Measurements from ENCODE around the gene PEAK1.
"Not testable (repeated sequence)": the region's sequence is repeated elsewhere in the genome, so short reads cannot be mapped to it uniquely, and the experiment has no call there.

Gene PEAK1

DNA sequence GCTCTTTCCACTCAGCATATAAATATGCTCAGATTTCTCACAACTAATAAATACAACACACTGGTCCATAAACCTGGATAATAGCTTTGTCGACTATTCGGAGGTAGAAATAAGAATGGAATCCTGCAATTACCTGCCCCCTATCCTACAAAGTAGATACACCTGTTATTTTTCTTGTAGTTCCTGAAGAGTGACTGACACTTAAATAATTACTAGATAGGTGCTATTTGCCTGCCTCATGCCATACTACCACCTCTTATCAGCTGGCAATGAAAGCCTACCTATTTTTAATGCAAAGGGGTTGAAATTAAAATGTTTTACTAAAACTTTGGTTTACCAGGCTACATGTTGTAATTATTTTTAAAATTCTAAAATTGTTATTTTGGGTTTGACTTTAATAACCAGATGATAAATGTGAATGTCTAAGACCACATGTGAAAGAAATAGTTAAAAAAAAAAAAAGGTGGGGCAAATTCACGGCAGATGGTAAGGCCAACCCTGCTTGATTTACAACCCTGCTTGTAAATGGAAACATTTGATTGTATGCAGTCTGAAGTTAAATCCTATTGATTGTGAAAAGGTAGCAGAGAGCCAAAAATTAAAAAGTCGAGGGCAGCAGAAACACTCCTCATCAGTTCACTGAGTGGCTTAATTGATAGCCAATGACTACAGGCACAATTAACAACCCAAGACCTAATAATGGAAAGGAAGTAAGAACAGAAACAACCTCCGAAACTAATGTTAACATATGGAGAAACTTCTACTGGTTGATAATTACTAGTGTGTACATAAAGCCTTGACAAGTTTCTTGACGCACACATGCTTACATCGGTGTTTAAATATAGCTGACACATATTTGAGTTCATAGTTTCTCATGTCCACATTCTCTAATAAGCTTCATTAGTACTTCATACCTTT, 8.9 kb downstream of the PEAK1 start:
- ATAC-seq: no peak
- TF ChIP-seq ARNTL (CRISPR knock-in tag; IDR thresholded peaks at IDR 0.05; ENCODE audit: borderline replicate concordance, low read depth): no peak
- TF ChIP-seq ZNF8 (CRISPR knock-in tag; IDR thresholded peaks at IDR 0.05): no peak
- no peak for TF ChIP-seq SNAI2 (CRISPR knock-in tag; IDR thresholded peaks at IDR 0.05)
- TF ChIP-seq TCF4 (CRISPR knock-in tag; IDR thresholded peaks at IDR 0.05; ENCODE audit: borderline replicate concordance): no peak
- TF ChIP-seq GLIS3 (CRISPR knock-in tag; IDR thresholded peaks at IDR 0.05): no peak
- TF ChIP-seq, protein P1, sequence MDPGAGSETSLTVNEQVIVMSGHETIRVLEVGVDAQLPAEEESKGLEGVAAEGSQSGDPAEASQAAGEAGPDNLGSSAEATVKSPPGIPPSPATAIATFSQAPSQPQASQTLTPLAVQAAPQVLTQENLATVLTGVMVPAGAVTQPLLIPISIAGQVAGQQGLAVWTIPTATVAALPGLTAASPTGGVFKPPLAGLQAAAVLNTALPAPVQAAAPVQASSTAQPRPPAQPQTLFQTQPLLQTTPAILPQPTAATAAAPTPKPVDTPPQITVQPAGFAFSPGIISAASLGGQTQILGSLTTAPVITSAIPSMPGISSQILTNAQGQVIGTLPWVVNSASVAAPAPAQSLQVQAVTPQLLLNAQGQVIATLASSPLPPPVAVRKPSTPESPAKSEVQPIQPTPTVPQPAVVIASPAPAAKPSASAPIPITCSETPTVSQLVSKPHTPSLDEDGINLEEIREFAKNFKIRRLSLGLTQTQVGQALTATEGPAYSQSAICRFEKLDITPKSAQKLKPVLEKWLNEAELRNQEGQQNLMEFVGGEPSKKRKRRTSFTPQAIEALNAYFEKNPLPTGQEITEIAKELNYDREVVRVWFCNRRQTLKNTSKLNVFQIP (CRISPR knock-in tag; IDR thresholded peaks at IDR 0.05; ENCODE audit: borderline replicate concordance, low read depth): no peak
- TF ChIP-seq, protein P2, sequence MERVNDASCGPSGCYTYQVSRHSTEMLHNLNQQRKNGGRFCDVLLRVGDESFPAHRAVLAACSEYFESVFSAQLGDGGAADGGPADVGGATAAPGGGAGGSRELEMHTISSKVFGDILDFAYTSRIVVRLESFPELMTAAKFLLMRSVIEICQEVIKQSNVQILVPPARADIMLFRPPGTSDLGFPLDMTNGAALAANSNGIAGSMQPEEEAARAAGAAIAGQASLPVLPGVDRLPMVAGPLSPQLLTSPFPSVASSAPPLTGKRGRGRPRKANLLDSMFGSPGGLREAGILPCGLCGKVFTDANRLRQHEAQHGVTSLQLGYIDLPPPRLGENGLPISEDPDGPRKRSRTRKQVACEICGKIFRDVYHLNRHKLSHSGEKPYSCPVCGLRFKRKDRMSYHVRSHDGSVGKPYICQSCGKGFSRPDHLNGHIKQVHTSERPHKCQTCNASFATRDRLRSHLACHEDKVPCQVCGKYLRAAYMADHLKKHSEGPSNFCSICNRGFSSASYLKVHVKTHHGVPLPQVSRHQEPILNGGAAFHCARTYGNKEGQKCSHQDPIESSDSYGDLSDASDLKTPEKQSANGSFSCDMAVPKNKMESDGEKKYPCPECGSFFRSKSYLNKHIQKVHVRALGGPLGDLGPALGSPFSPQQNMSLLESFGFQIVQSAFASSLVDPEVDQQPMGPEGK (CRISPR knock-in tag; IDR thresholded peaks at IDR 0.05; ENCODE audit: borderline replicate concordance): no peak
- TF ChIP-seq ZFP3 (CRISPR knock-in tag; IDR thresholded peaks at IDR 0.05): no peak
- TF ChIP-seq ESRRG (CRISPR knock-in tag; IDR thresholded peaks at IDR 0.05): no peak

DNA sequence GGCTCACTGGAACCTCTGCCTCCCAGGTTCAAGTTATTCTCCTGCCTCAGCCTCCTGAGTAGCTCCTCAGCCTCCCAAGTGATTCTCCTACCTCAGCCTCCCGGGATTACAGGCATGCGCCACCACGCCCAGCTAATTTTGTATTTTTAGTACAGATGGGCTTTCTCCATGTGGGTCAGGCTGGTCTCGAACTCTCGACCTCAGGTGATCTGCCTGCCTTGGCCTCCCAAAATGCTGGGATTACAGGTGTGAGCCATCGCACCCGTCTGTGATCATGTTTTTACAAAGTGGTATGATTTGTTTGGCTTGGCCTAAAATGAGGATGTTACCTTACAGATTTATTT, 9.8 kb downstream of the PEAK1 start:
- not testable (repeated sequence) for ATAC-seq

DNA sequence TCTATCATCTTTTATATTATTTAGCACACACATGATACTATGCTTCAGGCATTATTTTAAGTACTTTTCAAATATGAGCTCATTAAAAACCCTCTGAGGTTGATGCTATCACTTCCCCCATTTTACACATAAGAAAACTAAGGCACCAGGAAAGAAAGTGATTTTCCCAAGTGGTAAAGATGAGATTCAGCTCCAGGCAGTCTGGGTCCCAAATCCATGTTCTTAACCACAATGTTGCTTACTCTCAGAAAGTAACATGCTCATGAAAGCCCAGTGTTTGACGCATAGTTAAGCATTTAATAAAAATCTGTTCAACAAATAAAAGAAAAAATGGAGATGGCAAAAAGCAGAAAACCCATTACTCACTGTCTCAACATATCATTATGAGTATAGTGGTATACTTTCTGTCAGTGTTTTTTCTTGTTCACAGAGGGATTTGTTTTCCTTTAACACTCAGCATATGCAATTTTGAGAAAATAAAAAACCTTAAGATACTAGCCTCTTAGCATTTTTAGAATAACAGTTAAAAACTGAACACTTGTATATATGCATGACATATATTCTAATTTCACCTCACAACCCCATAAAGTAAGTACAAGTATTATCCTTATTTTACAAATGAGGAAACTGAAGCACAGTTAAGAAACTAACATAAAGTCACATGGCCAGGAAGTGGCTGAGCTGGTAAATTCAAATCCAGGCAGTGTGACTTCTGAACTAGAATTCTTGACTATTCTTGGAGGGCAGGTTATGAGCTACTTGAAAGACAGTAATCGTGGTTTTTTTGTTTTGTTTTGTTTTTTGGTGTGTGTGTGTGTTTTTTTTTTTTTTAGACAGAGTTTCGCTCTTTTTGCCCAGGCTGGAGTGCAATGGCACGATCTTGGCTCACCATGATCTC, 10.4 kb downstream of the PEAK1 start:
- no peak for ATAC-seq
- TF ChIP-seq, protein P3, sequence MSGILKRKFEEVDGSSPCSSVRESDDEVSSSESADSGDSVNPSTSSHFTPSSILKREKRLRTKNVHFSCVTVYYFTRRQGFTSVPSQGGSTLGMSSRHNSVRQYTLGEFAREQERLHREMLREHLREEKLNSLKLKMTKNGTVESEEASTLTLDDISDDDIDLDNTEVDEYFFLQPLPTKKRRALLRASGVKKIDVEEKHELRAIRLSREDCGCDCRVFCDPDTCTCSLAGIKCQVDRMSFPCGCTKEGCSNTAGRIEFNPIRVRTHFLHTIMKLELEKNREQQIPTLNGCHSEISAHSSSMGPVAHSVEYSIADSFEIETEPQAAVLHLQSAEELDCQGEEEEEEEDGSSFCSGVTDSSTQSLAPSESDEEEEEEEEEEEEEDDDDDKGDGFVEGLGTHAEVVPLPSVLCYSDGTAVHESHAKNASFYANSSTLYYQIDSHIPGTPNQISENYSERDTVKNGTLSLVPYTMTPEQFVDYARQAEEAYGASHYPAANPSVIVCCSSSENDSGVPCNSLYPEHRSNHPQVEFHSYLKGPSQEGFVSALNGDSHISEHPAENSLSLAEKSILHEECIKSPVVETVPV (CRISPR knock-in tag; IDR thresholded peaks at IDR 0.05): no peak
- TF ChIP-seq GLIS3 (CRISPR knock-in tag; IDR thresholded peaks at IDR 0.05) (no peak), TCF4 (CRISPR knock-in tag; IDR thresholded peaks at IDR 0.05; ENCODE audit: borderline replicate concordance) (no peak), ARNTL (CRISPR knock-in tag; IDR thresholded peaks at IDR 0.05; ENCODE audit: borderline replicate concordance, low read depth) (no peak), ZFP3 (CRISPR knock-in tag; IDR thresholded peaks at IDR 0.05) (no peak), SNAI2 (CRISPR knock-in tag; IDR thresholded peaks at IDR 0.05) (no peak), ZNF565 (CRISPR knock-in tag; conservative IDR thresholded peaks at IDR 0.05; ENCODE audit: low read depth) (no peak), PPARA (CRISPR knock-in tag; IDR thresholded peaks at IDR 0.05; ENCODE audit: borderline replicate concordance) (no peak), ZNF8 (CRISPR knock-in tag; IDR thresholded peaks at IDR 0.05) (no peak), ZNF70 (CRISPR knock-in tag; IDR thresholded peaks at IDR 0.05) (no peak), ISL1 (CRISPR knock-in tag; IDR thresholded peaks at IDR 0.05) (no peak), CSDC2 (CRISPR knock-in tag; IDR thresholded peaks at IDR 0.05) (no peak), OSR1 (CRISPR knock-in tag; IDR thresholded peaks at IDR 0.05) (no peak), RARB (CRISPR knock-in tag; IDR thresholded peaks at IDR 0.05) (no peak), ZC3H10 (CRISPR knock-in tag; IDR thresholded peaks at IDR 0.05) (no peak)
- TF ChIP-seq, protein P1 (CRISPR knock-in tag; IDR thresholded peaks at IDR 0.05; ENCODE audit: borderline replicate concordance, low read depth): no peak
- TF ChIP-seq, protein P4, sequence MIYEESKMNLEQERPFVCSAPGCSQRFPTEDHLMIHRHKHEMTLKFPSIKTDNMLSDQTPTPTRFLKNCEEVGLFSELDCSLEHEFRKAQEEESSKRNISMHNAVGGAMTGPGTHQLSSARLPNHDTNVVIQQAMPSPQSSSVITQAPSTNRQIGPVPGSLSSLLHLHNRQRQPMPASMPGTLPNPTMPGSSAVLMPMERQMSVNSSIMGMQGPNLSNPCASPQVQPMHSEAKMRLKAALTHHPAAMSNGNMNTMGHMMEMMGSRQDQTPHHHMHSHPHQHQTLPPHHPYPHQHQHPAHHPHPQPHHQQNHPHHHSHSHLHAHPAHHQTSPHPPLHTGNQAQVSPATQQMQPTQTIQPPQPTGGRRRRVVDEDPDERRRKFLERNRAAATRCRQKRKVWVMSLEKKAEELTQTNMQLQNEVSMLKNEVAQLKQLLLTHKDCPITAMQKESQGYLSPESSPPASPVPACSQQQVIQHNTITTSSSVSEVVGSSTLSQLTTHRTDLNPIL (CRISPR knock-in tag; IDR thresholded peaks at IDR 0.05; ENCODE audit: low read depth): no peak
- TF ChIP-seq, protein P5, sequence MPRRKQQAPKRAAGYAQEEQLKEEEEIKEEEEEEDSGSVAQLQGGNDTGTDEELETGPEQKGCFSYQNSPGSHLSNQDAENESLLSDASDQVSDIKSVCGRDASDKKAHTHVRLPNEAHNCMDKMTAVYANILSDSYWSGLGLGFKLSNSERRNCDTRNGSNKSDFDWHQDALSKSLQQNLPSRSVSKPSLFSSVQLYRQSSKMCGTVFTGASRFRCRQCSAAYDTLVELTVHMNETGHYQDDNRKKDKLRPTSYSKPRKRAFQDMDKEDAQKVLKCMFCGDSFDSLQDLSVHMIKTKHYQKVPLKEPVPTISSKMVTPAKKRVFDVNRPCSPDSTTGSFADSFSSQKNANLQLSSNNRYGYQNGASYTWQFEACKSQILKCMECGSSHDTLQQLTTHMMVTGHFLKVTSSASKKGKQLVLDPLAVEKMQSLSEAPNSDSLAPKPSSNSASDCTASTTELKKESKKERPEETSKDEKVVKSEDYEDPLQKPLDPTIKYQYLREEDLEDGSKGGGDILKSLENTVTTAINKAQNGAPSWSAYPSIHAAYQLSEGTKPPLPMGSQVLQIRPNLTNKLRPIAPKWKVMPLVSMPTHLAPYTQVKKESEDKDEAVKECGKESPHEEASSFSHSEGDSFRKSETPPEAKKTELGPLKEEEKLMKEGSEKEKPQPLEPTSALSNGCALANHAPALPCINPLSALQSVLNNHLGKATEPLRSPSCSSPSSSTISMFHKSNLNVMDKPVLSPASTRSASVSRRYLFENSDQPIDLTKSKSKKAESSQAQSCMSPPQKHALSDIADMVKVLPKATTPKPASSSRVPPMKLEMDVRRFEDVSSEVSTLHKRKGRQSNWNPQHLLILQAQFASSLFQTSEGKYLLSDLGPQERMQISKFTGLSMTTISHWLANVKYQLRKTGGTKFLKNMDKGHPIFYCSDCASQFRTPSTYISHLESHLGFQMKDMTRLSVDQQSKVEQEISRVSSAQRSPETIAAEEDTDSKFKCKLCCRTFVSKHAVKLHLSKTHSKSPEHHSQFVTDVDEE (CRISPR knock-in tag; IDR thresholded peaks at IDR 0.05): no peak
- TF ChIP-seq, protein P2 (CRISPR knock-in tag; IDR thresholded peaks at IDR 0.05; ENCODE audit: borderline replicate concordance): no peak

All from SK-N-SH treated with all-trans-retinoic acid at 6 μM for 48 hours (cell line).